Subcutaneous abdominal adipose tissue (tissue), 5 donors: Measurements from ENCODE around the gene ANKRD13D.
"Not testable (repeated sequence)": the region's sequence is repeated elsewhere in the genome, so short reads cannot be mapped to it uniquely, and the experiment has no call there.

Experiments
- H3K27ac ChIP-seq: one replicate; pipeline ENCODE4 v1.7.0; 2013; ENCODE audit warnings: low read depth, mild to moderate bottlenecking, inconsistent platforms, low read length, moderate library complexity
- H3K27me3 ChIP-seq, 5 donors: one replicate each; pipeline ENCODE4 v1.7.0; 2013; ENCODE audit warnings: low read length in 5 of 5, inconsistent platforms in 1 of 5; ENCODE audit not compliant: control insufficient read depth in 5 of 5, insufficient read depth in 4 of 5
- H3K36me3 ChIP-seq, 5 donors: one replicate each; pipeline ENCODE4 v1.7.0; 2013; ENCODE audit warnings: low read length in 5 of 5; ENCODE audit not compliant: control insufficient read depth in 5 of 5, insufficient read depth in 5 of 5
- H3K4me1 ChIP-seq, 5 donors: one replicate each; pipeline ENCODE4 v1.7.0; 2013; ENCODE audit warnings: low read length in 5 of 5, mild to moderate bottlenecking in 3 of 5, moderate library complexity in 1 of 5; ENCODE audit not compliant: control insufficient read depth in 5 of 5, insufficient read depth in 5 of 5
- H3K4me3 ChIP-seq, 5 donors: one replicate each; pipeline ENCODE4 v1.7.0; 2013; ENCODE audit warnings: low read length in 5 of 5, low read depth in 1 of 5
- H3K9ac ChIP-seq, 5 donors: one replicate each; pipeline ENCODE4 v1.7.0; 2013; ENCODE audit warnings: low read length in 5 of 5, mild to moderate bottlenecking in 4 of 5, moderate library complexity in 3 of 5
- H3K9me3 ChIP-seq, 5 donors: one replicate each; pipeline ENCODE4 v1.7.0; 2013; ENCODE audit warnings: low read length in 5 of 5; ENCODE audit not compliant: control insufficient read depth in 5 of 5
- donor health status: healthy.
- donor health status: healthy.
- donor health status: healthy.
- donor health status: healthy.
- donor health status: healthy.

ANKRD13D gene

DNA sequence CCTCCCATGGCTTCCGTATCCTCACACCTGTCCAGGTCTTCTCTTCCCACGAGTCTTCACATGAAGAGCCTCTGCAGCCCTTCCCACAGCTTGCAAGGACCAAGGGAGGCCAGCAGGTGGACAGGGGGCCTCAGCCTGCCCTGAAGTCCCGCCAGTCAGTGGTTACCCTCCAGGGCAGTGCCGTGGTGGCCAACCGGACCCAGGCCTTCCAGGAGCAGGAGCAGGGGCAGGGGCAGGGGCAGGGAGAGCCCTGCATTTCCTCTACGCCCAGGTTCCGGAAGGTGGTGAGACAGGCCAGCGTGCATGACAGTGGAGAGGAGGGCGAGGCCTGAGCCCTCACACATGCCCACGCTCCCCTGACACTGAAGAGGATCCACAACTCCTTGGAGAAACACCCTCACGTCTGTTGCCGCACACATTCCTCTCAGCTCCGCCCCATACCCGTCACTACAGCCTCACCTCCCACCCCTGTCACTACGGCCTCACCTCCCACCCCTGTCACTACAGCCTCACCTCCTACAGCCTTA lies 22.5 kb downstream of the ANKRD13D start:
- Histone ChIP-seq H3K4me1 (no peaks in the 10 kb centered on the region), H3K27me3 (no peaks in the 10 kb centered on the region), H3K9me3 (no peaks in the 10 kb centered on the region), H3K9ac (no peak overlapping the region), H3K4me3 (no peak overlapping the region), H3K36me3 (peaks cover 0 to 54% (median 46%) of the 10 kb centered on the region in 5 donors), H3K27ac (no peak overlapping the region)

DNA sequence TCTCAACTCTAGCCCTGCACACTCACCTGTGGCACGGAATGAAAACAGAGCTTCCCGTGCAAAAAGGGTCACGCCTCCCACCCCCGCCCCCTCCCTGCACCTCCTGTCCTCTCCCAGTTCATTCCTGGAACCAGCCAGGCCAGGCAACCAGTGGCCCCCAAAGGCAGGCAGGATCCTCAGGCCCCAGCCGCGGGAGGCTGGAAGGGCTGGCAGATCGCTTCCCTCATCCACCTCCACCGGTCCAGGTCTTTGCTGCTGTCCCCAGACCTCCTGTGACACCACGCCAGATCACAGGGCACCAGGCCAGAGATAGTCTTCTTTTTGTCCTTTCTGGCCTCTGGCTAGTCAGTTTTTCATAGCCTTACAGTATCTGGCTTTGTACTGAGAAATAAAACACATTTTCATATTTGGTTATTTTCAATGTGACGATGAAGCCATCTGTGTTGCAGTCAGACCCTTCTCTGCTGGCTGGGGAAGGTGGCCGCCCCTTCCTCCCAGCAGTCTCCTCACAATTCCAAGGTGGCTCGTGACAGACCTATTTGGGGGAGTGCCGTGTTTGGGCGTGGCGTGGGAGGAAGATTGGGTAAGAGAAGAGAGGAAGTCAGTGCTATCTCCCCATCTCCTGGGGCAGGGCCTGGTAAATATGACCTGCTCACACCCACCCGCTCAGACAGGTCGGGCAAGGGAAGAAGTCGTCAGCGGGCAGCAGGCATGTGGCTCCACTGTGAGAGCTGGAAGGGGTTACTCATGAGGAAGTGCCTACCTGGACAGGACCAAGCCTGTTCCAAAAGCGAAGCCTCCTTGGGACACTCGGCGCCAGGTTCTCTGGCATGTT lies 23.3 kb downstream of the ANKRD13D start:
- Histone ChIP-seq H3K36me3 (peaks cover 0 to 46% (median 40%) of the 10 kb centered on the region in 5 donors), H3K27ac (no peak overlapping the region), H3K4me3 (no peak overlapping the region), H3K9me3 (no peaks in the 10 kb centered on the region), H3K9ac (no peak overlapping the region), H3K4me1 (peaks cover 0 to 7% (median 5%) of the 10 kb centered on the region in 5 donors), H3K27me3 (peaks cover 0 to under 1% (median 0%) of the 10 kb centered on the region in 5 donors)

DNA sequence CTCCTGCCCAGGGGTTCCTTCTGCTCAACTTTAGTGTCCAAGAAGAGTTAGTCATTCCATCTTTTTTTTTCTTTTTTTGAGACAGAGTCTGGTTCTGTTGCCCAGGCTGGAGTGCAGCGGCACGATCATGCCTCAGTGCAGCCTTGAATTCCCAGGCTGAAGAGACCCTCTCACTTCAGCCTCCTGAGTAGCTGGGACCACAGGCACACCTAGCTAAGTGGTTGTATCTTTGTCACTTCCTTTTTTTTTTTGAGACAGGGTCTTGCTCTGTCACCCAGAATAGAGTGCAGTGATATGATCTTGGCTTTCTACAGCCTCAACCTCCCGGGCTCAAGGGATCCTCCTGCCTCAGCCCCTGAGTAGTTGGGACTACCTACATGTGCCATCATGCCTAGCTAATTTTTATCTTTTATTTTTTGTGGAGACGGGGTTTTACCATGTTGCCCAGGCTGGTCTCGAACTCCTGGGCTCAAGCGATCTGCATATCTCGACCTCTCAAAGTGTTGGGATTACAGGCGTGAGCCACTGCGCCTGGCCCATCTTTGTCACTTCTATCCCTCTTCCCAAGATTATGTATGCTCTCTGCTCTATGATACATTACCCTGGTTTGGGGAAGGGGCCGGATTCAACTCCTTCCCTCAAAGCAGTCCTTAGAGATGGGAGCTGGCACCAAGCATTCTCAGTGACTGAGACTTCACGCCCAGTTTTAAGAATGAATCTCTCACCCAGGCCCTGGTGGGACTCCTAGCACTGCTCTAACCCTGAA lies 24.2 kb downstream of the ANKRD13D start:
- no peak overlapping the region for H3K9ac ChIP-seq
- no peak overlapping the region for H3K27ac ChIP-seq
- peaks cover 0 to 37% (median 31%) of the 10 kb centered on the region in 5 donors for H3K36me3 ChIP-seq
- peaks cover 0 to 3% (median 0%) of the 10 kb centered on the region in 5 donors for H3K27me3 ChIP-seq
- peaks cover 4 to 14% (median 10%) of the 10 kb centered on the region in 5 donors for H3K4me1 ChIP-seq
- no peak overlapping the region for H3K4me3 ChIP-seq
- no peaks in the 10 kb centered on the region for H3K9me3 ChIP-seq

GRCh38 chr11:67314218-67314617 lies 25.1 kb downstream of the ANKRD13D start:
- peaks cover 7 to 20% (median 17%) of the 10 kb centered on the region in 5 donors for H3K4me1 ChIP-seq
- peaks cover 0 to 28% (median 22%) of the 10 kb centered on the region in 5 donors for H3K36me3 ChIP-seq
- H3K9me3 ChIP-seq: no peaks in the 10 kb centered on the region

GRCh38 chr11:67315325-67315909 lies 26.3 kb downstream of the ANKRD13D start:
- Histone ChIP-seq H3K9me3 (no peaks in the 10 kb centered on the region), H3K27me3 (peaks cover 0 to 3% (median 0%) of the 10 kb centered on the region in 5 donors), H3K36me3 (peaks cover 0 to 16% (median 12%) of the 10 kb centered on the region in 5 donors), H3K4me1 (peaks cover 7 to 20% (median 17%) of the 10 kb centered on the region in 5 donors), H3K4me3 (no peak overlapping the region), H3K27ac (no peak overlapping the region), H3K9ac (no peak overlapping the region)

More at GRCh38 chr11:67314218-67314617, 25.1 kb downstream of the ANKRD13D start:
- Histone ChIP-seq H3K9ac (no peak overlapping the region), H3K4me3 (no peak overlapping the region), H3K27me3 (peaks cover 0 to 3% (median 0%) of the 10 kb centered on the region in 5 donors), H3K27ac (no peak overlapping the region)

DNA sequence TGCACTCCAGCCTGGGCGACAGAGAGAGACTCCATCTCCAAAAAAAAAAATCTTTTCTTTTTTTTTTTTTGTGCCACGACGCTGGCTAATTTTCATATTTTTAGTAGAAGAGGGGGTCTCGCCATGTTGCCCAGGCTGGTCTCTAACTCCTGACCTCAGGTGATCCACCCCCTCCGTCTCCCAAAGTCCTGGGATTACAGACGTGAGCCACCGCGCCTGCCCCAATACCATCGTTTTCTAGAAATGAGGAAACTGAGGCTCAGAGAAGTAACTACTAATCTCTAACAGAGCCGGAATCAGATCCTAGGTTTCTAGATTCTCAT lies 27.7 kb downstream of the ANKRD13D start:
- peak overlapping the region; percentile 91 for H3K27ac ChIP-seq
- H3K9me3 ChIP-seq: no peaks in the 10 kb centered on the region
- peaks cover 0 to 4% (median 2%) of the 10 kb centered on the region in 5 donors for H3K36me3 ChIP-seq
- H3K4me3 ChIP-seq: peak overlapping the region; percentile 86 to 94 (median 91)
- peak overlapping the region; percentile 59 to 85 (median 78) for H3K9ac ChIP-seq
- H3K4me1 ChIP-seq: peaks cover 7 to 20% (median 17%) of the 10 kb centered on the region in 5 donors
- H3K27me3 ChIP-seq: peaks cover 0 to 3% (median 0%) of the 10 kb centered on the region in 5 donors

GRCh38 chr11:67317205-67317887 lies 28.2 kb downstream of the ANKRD13D start:
- Histone ChIP-seq H3K4me3 (peak overlapping the region; percentile 86 to 94 (median 91)), H3K9ac (peak overlapping the region; percentile 59 to 85 (median 78)), H3K27ac (peak overlapping the region; percentile 91), H3K27me3 (peaks cover 0 to 3% (median 0%) of the 10 kb centered on the region in 5 donors), H3K9me3 (no peaks in the 10 kb centered on the region), H3K4me1 (peaks cover 7 to 20% (median 17%) of the 10 kb centered on the region in 5 donors), H3K36me3 (peaks cover 0 to 3% (median 0%) of the 10 kb centered on the region in 5 donors)

DNA sequence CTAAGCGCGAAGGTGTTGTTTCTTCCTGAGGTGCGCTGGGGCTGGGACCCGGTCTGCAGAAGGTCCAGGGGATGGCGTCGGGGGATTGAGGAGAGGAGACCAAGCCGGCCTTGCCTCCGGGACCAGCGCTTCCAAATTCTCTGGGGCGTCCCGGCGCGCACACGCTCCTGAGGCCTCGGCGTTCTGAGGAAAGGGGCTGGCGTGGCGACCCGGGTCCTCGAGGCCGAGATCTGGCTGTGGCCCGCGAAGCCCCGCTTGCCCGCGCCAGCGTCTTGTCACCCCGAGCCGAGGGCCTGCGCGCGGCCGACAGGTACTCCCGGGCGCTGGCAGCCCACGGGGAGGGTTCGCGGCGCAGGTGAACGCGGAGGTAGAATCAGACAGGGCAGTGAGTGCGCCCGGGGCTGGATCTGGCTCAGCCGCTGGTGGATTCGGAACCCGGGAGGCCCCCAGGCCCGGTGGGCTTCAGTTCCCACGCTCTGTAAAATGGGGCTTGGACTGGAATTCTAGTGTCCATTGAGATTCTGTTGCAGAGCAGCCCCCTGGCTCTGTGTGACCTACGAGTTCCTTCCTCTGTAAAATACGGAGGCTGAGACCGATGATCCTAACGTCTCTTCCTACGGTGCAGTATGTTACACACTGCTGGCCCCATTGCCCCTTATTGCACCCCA lies 28.9 kb downstream of the ANKRD13D start:
- Histone ChIP-seq H3K4me1 (peaks cover 7 to 20% (median 17%) of the 10 kb centered on the region in 5 donors), H3K9ac (peak overlapping the region; percentile 35 to 85 (median 78)), H3K27me3 (peaks cover 0 to 3% (median 0%) of the 10 kb centered on the region in 5 donors), H3K27ac (peak overlapping the region; percentile 91), H3K4me3 (peak overlapping the region; percentile 86 to 94 (median 91)), H3K36me3 (peaks cover 0 to 3% (median 0%) of the 10 kb centered on the region in 5 donors), H3K9me3 (no peaks in the 10 kb centered on the region)

- peak overlapping the region in 2 of 5 donors; percentile 74 to 86 for H3K4me3 ChIP-seq
- H3K4me1 ChIP-seq: peaks cover 7 to 20% (median 17%) of the 10 kb centered on the region in 5 donors
- not testable (repeated sequence) for H3K27me3 ChIP-seq, H3K27ac ChIP-seq, H3K9me3 ChIP-seq, H3K36me3 ChIP-seq, H3K9ac ChIP-seq
Measured at GRCh38 chr11:67318876-67319275, 29.8 kb downstream of the ANKRD13D start.
